Kidney capillary endothelial cell (primary cell): ENCODE measurements around the gene BAHD1.

ENCODE experiments used
- DNase-seq: peaks from one replicate; pipeline ENCODE4 v3.0.0-alpha.2; 2018; ENCODE audit warnings: low spot score

BAHD1 gene

DNA sequence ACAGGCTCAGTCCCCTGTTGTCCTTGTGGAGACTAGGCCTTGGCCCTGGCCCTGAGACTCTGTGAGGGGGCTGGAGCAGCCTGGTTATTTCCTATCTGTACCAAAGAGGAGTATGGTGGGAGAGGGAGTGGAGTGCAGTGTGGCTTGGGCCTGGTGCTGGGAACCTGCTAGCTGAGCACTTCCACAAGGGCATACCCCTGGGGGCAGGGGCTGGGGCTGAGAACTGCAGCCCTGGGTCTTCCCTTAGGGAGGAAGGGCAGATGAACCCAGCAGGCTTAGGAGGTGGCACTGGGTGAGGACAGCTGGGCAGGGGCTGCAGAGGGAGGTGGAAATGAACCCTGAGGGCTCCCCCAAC is 26.5 kb downstream of the BAHD1 start:
- no peak for DNase-seq

GRCh38 chr15:40468898-40469331 is 28.2 kb downstream of the BAHD1 start:
- DNase-seq = no peak

DNA sequence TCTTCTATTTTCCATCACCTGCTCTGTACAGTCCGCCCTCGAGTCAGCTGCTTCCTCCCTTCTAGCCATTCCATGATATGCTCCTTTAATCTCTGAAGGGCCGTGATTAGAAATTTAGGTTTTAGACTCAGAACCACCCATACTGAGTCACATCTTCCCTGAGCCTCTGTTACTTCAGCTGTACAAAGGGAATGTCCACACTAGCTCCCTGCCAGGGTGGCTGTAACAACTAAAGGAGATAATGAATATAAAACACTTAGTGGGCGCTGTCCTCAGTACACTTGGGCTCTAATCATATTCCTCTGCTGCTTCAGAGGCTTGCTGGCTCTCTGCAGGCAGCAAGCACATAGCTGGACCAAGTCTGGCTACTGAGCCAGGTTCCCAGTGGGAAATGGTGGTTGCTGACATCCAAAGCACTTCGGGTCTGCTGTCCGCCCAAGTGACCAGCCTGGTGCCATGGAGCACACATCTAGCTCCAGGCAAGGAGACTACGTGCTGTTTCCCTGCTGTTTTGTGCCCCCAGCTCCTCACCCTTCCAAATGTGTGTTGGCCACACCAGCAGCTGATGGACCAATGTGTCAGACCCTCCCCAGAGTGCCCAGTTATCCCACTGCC is 29.1 kb downstream of the BAHD1 start:
- no peak for DNase-seq

DNA sequence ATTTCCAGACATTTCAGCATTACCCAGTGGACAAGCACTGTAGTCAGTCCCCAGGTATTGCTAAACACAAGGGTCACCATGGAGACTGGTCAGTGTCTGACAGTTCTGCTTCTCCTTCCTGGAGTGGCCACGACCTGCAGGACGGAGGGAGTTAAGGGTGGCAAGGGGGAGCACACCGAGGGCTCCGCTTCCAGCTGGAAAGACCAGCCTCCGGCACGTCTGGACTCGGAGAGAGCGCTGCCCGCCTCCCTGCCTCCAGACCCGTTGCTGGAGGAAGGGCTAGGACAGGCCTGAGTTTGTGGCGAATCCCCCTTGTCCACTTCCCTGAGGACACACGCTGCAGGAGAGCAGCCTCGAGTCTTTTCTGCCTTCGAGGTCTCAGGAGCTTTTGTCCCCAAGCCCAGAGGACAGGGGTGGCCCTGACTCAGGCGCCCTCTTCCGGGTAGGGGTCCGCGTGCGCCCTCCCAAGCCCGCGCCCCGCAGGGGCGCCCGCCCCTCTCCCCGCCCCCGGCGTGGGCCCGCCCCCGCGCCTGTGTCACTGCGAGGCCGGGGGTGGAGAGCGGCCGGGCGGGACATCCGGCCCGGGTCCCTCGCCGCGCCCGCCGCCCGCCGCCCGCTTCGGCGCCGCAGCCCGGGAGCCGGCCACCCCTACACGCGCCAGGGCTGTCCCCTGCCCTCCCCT is 29.8 kb downstream of the BAHD1 start, which contains the start of gene CHST14:
TSS of gene CHST14 (plus strand) at position 562 of the 682 bp plus-strand sequence. CDS start 230 bp downstream, outside the sequence.
- peak; percentile 32 for DNase-seq

DNA sequence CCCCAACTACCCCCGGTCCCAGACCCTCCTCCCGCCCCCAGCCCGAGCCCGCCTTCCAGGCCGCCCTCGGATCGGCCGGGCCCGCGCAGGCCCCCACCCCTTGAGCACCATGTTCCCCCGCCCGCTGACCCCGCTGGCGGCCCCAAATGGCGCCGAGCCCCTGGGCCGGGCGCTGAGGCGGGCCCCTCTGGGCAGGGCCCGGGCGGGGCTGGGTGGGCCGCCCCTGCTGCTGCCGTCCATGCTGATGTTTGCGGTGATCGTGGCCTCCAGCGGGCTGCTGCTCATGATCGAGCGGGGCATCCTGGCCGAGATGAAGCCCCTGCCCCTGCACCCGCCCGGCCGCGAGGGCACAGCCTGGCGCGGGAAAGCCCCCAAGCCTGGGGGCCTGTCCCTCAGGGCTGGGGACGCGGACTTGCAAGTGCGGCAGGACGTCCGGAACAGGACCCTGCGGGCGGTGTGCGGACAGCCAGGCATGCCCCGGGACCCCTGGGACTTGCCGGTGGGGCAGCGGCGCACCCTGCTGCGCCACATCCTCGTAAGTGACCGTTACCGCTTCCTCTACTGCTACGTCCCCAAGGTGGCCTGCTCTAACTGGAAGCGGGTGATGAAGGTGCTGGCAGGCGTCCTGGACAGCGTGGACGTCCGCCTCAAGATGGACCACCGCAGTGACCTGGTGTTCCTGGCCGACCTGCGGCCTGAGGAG is 30.5 kb downstream of the BAHD1 start:
- no peak for DNase-seq

DNA sequence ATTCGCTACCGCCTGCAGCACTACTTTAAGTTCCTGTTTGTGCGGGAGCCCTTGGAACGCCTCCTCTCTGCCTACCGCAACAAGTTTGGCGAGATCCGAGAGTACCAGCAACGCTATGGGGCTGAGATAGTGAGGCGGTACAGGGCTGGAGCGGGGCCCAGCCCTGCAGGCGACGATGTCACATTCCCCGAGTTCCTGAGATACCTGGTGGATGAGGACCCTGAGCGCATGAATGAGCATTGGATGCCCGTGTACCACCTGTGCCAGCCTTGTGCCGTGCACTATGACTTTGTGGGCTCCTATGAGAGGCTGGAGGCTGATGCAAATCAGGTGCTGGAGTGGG is 31.0 kb downstream of the BAHD1 start:
- peak; percentile 21 for DNase-seq

DNA sequence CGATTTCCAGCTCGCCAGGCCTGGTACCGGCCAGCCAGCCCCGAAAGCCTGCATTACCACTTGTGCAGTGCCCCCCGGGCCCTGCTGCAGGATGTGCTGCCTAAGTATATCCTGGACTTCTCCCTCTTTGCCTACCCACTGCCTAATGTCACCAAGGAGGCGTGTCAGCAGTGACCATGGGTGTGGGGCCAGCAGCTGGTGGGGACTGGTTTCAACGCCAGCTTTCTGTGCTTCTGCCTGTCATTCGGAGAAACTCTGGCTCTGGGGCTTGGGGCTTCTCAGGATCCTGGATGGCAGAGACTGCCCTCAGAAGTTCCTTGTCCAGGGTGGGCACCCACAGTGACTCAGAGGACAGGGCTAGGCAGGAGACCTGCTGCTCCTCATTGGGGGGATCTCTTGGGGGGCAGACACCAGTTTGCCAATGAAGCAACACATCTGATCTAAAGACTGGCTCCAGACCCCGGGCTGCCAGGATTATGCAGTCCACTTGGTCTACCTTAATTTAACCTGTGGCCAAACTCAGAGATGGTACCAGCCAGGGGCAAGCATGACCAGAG is 31.5 kb downstream of the BAHD1 start:
- DNase-seq = no peak

DNA sequence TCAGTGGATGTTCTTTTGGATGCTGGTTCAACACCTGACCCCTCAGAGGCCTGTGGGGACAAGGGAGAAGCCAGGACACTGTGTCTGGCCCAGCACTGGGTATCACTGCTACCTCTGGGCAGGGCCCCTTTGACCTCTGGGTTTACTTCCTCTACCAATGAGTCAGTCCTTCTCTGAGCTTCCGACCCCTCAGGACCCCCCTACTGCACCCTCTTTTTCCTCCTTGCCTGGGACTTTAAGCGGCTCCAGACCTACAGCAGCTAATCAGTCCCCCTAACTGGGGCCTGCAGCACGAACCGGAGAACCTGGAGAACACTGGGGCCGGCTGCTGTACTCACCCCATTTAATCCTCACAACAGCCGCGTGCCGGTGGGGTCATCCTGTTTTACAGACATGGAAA is 33.8 kb downstream of the BAHD1 start:
- DNase-seq = no peak

- DNase-seq = no peak
Measured at GRCh38 chr15:40477642-40478327, 37.0 kb downstream of the BAHD1 start.

DNA sequence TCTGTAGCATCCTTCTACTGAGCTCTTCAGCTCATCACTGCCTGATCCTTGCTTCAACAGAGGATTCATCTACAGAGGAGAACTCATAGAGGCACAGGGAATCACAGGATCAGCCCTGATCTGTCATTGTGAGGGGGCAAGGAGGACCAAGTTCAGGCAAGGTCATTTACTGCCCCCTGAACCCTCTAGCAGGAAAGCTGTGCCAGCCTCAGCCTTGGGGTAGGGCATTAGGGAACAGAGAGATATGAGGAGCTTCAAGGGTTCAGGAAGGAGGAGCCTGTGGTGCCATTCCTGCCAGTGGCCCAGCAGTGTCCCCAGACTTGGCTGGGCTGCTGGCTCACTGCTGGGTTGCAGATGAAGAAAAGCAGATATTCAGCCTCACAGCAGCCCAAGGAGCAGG is 38.3 kb downstream of the BAHD1 start:
- no peak for DNase-seq

GRCh38 chr15:40481341-40482074 is 40.8 kb downstream of the BAHD1 start:
- no peak for DNase-seq

- DNase-seq = no peak
Measured at GRCh38 chr15:40483919-40484318, 43.2 kb downstream of the BAHD1 start.

GRCh38 chr15:40486066-40486770 is 45.5 kb downstream of the BAHD1 start:
- no peak for DNase-seq

DNA sequence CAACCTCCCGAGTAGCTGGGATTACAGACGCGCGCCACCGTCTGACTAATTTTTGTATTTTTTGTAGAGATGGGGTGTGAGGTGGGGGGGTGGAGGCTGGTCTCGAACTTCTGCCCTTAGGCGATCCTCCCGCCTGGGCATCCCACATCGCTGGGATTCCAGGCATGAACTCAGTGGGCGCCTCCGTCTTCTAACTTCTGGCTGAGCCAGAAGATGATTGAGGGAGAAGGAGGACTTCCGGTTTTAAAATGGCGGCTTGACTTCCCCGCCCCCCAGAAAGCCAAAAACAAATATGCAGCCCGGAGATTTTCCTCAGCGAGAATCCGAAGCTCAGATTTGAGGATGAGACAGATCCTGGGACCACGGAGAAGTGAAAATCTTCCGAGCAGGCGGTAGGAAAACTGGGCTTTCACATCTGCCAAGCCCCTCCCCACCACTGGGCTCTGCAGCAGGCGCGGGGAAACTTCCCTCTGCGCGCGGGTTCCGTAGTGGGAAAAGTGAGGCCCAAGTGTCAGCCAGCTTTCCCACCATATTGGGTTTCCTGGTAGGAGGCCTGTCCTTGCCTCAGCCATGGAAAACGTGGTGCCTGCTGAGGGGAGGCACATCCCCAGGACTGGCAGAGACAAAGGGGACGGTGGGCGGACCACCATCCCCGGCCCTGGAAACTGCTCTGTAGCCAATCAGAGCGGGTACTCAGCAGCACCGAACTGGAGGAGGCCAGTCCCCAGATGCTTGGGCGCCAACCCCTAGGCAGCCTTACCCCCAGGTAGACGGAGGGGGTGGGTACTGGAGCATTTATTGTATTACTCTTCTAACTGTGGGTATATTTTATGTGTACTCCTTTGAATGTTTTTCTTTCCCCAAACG is 47.3 kb downstream of the BAHD1 start:
- DNase-seq = no peak

DNA sequence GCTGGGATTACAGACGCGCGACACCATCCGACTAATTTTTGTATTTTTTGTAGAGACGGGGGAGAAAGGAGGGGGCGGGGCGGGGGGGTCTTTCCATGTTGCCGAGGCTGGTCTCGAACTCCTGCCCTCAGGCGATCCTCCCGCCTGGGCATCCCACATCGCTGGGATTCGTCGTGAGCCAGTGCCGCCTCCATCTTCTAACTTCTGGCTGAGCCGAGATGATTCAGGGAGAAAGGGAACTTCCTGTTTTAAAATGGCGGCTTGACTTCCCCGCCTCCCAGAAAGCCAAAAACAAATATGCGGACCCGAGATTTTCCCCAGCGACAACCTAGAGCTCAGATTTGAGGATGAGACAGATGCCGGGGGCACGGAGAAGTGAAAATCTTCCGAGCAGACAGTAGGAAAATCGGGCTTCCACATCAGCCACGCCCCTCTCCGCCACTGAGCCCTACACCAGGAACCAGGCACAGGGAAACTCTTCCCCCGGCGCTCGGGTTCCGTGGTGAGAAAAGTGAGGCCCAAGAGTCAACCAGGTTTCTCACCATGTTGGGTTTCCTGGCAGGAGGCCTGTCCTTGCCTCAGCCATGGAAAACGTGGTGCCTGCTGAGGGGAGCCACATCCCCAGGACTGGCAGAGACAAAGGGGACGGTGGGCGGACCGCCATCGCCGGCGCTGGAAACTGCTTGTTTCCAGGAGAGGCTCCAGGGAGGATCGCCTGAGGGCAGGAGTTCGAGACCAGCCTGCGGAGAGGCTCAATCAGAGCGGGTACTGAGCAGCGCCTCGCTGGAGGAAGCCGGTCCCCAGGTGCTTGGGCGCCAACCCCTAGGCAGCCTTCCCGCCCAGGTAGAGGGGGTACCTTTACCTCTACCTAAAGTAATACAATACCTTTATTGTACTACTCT is 48.8 kb downstream of the BAHD1 start:
- DNase-seq = no peak

GRCh38 chr15:40493089-40493840 is 52.5 kb downstream of the BAHD1 start:
- DNase-seq = no peak

DNA sequence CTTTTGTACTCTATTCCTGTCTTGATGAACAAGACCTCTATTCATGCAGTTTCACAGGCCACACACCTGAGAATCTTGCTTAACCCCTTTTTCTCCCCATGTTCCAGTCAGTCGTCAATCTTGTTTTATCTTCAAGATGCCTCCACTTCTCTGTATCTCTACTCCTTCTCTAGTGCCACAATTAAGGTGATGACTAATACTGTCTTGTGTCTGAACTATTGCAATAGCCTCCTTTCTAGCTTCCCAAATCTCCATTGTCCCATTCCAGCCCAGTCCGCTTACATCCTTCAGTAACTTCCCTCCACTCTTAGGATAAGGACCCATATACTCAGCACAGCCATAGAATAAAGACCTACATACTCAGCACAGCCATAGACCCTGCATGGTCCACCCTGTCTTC is 54.8 kb downstream of the BAHD1 start:
- DNase-seq = no peak

DNA sequence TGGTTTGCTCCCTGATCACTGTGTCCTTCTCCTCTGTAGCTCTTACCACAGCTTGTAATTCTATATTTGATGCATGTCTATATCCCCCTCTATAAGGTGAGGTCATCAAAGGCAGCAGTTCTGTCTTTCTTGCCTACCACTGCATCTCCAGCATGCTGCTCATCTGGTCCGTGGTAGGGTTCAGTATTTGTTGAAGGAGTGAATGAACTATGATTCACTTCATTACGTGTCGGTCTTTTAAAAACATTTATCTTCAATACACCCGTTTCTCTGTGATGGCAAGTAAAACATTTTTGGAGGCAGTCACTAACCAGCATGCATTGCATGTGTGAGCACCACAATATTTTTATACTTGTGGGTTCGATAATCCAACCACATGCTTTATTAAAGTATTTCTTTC is 57.7 kb downstream of the BAHD1 start:
- DNase-seq = no peak
